Measurements from ENCODE around the gene PLXNB2.
A peak's percentile ranks its signal among the peaks of the same experiment; 100 is the strongest.

PLXNB2 gene

DNA sequence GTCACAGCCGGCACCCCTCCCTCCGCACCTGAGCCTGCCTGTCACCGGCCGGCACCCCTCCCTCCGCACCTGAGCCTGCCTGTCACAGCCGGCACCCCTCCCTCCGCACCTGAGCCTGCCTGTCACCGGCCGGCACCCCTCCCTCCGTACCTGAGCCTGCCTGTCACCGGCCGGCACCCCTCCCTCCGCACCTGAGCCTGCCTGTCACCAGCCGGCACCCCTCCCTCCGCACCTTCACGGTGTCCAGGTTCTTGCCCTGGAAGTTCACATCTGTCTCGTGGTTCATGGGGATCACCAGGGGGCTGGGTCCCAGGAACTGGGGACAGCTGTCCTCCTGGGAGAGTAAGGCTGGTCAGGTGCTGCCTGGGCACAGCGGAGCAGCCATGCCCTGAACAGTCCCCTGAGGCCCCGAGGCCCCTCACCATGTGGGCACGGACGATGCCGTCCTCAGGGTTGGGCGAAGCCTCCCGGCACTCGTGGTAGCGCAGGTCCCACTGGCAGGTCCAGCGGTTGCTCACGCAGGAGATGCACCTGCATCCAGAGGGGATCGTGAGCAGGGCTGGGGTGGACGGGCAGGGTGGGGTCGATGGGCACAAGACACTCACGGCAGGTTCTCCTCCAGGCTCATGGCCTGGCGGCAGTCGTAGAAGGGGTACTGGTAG is 21.7 kb downstream of the PLXNB2 start:
- Histone ChIP-seq H3K4me1 (ENCODE audit: control insufficient read depth, insufficient read depth, low read length, poor library complexity, severe bottlenecking) (peaks cover 8% of the 10 kb centered on the region), H3K27ac (ENCODE audit: low read depth, low read length, severe bottlenecking) (no peak overlapping the region), H3K36me3 (ENCODE audit: control insufficient read depth, insufficient read depth, low read length) (peaks cover 89% of the 10 kb centered on the region), H3K9me3 (ENCODE audit: control insufficient read depth, low read length) (no peaks in the 10 kb centered on the region), H3K4me3 (ENCODE audit: extremely low read depth, insufficient read depth, low read length, poor library complexity, severe bottlenecking) (no peak overlapping the region)
- WGBS, 2 experiments (ENCODE audit: insufficient coverage in 2 of 2), result 96 to 98% methylated on average over 23 to 26 of the region's 34 CpGs

DNA sequence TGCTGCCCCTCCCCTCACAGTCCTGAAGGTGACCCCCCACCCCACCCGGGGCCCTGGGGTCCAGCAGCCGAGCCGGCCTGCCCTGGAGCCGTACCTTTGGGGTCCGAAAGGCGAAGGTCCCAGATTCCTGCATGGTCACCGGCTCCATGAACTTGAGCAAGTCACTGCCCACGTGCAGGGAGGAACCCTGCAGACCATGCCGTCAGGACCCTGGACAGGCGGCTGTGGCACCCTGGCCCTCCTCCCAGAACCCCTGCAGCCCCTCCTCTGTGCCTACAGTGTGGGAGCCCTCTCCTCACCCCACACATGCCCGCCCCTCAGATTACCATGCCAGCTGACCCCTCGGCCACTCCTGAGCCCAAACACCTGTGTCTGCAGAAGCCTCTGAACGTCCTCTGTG is 23.0 kb downstream of the PLXNB2 start:
- Histone ChIP-seq H3K4me1 (ENCODE audit: control insufficient read depth, insufficient read depth, low read length, poor library complexity, severe bottlenecking) (peaks cover 8% of the 10 kb centered on the region), H3K27ac (ENCODE audit: low read depth, low read length, severe bottlenecking) (no peak overlapping the region), H3K4me3 (ENCODE audit: extremely low read depth, insufficient read depth, low read length, poor library complexity, severe bottlenecking) (no peak overlapping the region), H3K36me3 (ENCODE audit: control insufficient read depth, insufficient read depth, low read length) (peaks cover 87% of the 10 kb centered on the region), H3K9me3 (ENCODE audit: control insufficient read depth, low read length) (no peaks in the 10 kb centered on the region)
- WGBS, 2 experiments (ENCODE audit: insufficient coverage in 2 of 2), result 95 to 96% methylated on average over 12 of the region's 13 CpGs

DNA sequence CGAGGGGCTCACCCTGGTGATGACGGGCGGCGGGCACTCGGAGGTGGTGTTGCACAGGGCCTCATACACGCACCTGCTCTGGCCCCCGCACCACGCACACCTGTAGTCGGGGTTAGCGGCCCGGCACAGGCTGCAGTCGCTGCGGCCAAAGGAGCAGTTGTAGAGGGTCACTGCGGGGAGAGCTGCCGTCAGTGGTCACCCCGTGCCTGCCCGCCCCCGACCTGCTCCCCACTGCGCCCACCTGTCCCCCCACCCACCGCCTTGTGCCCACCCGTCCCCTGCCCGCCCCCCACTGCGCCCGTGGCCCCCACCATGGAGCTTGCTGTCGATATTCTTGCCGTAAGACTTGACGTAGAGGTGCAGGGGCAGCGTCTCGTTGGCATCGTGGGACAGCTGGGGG is 23.6 kb downstream of the PLXNB2 start:
- 96% methylated on average over 18 to 19 of the region's 30 CpGs for WGBS, 2 experiments (ENCODE audit: insufficient coverage in 2 of 2)
- Histone ChIP-seq H3K9me3 (ENCODE audit: control insufficient read depth, low read length) (no peaks in the 10 kb centered on the region), H3K4me1 (ENCODE audit: control insufficient read depth, insufficient read depth, low read length, poor library complexity, severe bottlenecking) (peaks cover 8% of the 10 kb centered on the region), H3K36me3 (ENCODE audit: control insufficient read depth, insufficient read depth, low read length) (peaks cover 87% of the 10 kb centered on the region), H3K4me3 (ENCODE audit: extremely low read depth, insufficient read depth, low read length, poor library complexity, severe bottlenecking) (no peak overlapping the region), H3K27ac (ENCODE audit: low read depth, low read length, severe bottlenecking) (no peak overlapping the region)

DNA sequence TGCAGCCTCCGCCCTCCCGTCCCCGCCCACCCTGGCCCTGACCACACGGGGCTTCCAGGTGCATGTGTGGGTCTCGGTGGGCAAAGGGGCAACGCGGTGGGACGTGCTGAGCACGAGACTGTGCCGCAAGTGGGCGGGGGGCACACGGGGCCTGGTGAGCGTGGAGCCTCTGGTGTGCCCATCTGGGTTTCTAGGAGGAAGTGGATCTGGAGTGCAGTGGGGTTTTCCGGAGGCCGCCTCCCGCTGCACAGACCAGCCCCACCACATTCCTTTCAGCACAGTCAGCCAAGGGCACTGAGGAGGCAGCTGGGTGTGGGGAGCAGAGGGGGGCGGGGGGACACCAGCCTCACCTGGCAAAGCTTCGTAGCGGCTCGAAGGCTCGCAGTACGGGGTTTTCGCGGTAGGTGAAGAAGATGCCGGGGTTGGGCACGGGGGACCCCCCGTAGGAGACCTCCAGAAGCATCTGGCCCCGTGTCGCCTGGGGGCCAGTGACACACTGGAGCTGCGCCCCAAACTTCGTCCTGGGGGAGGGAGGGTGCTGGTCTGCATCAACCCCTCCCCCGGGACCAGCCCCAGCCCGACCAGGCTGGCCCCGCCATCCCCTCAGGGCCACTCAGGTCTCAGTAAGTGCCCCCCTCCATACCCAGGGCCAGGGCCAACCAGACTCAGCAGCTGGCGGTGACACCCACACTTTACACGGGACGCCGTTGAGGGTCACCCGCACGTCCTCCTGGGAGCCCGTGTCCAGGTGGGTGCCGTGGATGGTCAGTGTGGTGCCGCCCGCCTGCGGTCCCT is 24.9 kb downstream of the PLXNB2 start:
- no peak overlapping the region for H3K4me3 ChIP-seq (ENCODE audit: extremely low read depth, insufficient read depth, low read length, poor library complexity, severe bottlenecking)
- H3K36me3 ChIP-seq (ENCODE audit: control insufficient read depth, insufficient read depth, low read length), result peaks cover 87% of the 10 kb centered on the region
- WGBS, 2 experiments (ENCODE audit: insufficient coverage in 2 of 2), result 97 to 99% methylated on average over 31 to 42 of the region's 45 CpGs
- peak overlapping the region; percentile 16 for H3K27ac ChIP-seq (ENCODE audit: low read depth, low read length, severe bottlenecking)
- peaks cover 8% of the 10 kb centered on the region for H3K4me1 ChIP-seq (ENCODE audit: control insufficient read depth, insufficient read depth, low read length, poor library complexity, severe bottlenecking)
- H3K9me3 ChIP-seq (ENCODE audit: control insufficient read depth, low read length), result no peaks in the 10 kb centered on the region

DNA sequence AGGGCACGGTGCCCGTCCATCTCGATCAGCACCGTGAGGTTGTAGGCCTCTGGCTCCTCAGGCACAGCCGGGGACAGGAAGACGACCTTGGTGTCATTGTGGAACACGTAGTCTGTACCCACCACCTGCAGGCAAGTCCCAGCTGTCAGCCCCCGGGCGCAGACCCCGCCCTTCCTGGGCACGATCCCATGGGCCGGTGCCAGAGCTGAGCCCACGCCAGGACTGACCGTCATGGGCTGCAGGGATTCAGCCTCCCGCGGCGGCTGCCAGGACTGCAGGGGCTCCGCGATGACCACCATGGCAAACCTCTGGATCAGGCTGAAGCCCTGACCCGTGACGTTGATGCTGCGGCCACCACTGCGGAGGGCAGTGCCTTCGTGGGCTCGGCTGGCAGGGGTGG is 25.5 kb downstream of the PLXNB2 start:
- H3K4me3 ChIP-seq (ENCODE audit: extremely low read depth, insufficient read depth, low read length, poor library complexity, severe bottlenecking), result no peak overlapping the region
- no peak overlapping the region for H3K27ac ChIP-seq (ENCODE audit: low read depth, low read length, severe bottlenecking)
- H3K36me3 ChIP-seq (ENCODE audit: control insufficient read depth, insufficient read depth, low read length), result peaks cover 88% of the 10 kb centered on the region
- 95 to 99% methylated on average over 25 of the region's 25 CpGs for WGBS, 2 experiments (ENCODE audit: insufficient coverage in 2 of 2)
- no peaks in the 10 kb centered on the region for H3K9me3 ChIP-seq (ENCODE audit: control insufficient read depth, low read length)
- peaks cover 8% of the 10 kb centered on the region for H3K4me1 ChIP-seq (ENCODE audit: control insufficient read depth, insufficient read depth, low read length, poor library complexity, severe bottlenecking)

DNA sequence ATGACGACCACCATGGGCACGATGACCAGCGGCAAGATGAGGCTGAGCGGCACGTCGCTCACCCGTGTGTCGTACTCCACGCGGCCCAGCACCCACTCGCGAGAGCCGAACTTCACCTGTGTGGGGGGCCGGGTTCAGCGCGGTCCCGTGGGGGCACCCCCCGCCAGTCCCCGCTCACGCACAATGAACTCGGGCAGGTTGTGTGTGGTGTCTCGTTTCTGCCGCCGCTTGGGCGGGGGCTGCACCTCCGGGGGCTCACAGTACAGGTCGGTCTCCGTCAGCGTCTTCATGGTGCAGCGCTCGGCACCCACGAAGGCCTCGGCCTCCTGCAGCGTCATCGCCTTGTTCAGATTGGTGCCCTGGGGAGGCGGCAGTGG is 26.1 kb downstream of the PLXNB2 start:
- Histone ChIP-seq H3K4me3 (ENCODE audit: extremely low read depth, insufficient read depth, low read length, poor library complexity, severe bottlenecking) (no peak overlapping the region), H3K4me1 (ENCODE audit: control insufficient read depth, insufficient read depth, low read length, poor library complexity, severe bottlenecking) (peaks cover 8% of the 10 kb centered on the region), H3K27ac (ENCODE audit: low read depth, low read length, severe bottlenecking) (no peak overlapping the region), H3K9me3 (ENCODE audit: control insufficient read depth, low read length) (peaks cover 4% of the 10 kb centered on the region), H3K36me3 (ENCODE audit: control insufficient read depth, insufficient read depth, low read length) (peaks cover 88% of the 10 kb centered on the region)
- WGBS, 2 experiments (ENCODE audit: insufficient coverage in 2 of 2), result 97 to 98% methylated on average over 33 to 35 of the region's 36 CpGs

DNA sequence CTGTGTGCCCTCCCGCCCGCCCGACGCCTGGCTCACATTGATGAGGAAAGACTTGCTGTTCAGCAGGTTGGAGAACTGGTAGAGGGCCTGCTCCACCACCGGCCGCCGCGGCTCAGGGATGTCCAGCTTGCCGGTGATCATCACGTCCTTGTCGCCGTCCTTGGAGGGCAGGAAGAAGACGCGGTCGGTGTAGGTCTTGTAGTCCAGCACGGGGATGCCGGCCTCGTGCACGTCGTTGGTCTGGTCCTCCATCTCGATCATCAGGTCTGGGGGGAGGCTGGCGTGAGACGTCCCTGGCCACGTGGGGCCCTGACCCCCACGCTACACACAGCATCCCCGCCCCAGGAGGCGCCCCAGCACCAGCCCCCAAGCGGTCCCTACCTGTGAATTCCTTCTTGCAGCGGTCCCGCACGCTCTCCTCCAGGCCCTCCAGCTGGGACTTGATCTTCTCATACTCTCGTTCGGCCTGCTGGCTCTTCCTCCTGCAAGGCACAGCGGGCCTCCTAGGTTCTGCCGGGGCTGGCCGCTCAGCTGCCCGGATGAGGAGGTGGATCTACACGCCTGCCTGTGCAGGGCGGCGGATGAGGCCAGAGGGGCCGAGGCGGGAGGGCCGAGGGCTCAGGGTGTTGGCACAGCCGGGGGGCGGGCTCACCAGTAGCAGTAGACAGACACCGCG is 26.6 kb downstream of the PLXNB2 start:
- H3K4me3 ChIP-seq (ENCODE audit: extremely low read depth, insufficient read depth, low read length, poor library complexity, severe bottlenecking), result no peak overlapping the region
- H3K4me1 ChIP-seq (ENCODE audit: control insufficient read depth, insufficient read depth, low read length, poor library complexity, severe bottlenecking), result peaks cover 8% of the 10 kb centered on the region
- H3K9me3 ChIP-seq (ENCODE audit: control insufficient read depth, low read length), result peaks cover 6% of the 10 kb centered on the region
- peaks cover 88% of the 10 kb centered on the region for H3K36me3 ChIP-seq (ENCODE audit: control insufficient read depth, insufficient read depth, low read length)
- H3K27ac ChIP-seq (ENCODE audit: low read depth, low read length, severe bottlenecking), result no peak overlapping the region
- WGBS, 2 experiments (ENCODE audit: insufficient coverage in 2 of 2), result 98% methylated on average over 37 to 47 of the region's 47 CpGs

DNA sequence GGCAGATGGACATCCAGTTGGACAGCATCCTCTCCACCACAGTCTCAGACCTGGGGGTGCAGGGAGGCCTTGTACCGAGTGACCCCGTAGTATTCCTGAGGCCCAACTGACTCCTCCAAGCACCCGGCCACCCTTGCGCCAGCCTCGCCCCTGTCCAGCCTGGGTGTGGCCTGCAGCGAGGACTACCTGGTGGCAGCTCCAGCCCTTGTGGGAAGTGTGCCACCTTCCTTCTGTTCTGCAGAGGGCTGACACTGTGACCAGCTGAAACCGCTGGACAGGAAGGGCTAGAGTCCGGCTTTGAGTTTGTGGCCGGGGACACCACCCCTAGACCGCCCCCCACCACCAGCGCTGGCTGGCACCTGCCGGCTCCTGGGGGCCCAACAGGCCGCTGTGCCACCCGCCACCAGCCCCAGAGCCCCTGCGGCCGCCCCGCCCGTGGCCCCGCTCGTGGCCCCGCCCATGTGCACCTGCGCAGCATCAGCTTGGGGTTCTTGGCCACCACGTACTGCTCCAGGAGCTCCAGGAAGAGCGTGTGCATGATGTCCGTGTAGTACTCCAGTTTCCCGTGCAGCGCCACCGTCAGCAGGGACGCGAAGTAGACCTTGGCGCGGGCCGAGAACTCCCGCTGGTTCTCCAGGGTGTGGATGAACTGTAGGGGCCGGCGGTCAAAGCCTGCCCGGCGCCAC is 27.3 kb downstream of the PLXNB2 start:
- Histone ChIP-seq H3K27ac (ENCODE audit: low read depth, low read length, severe bottlenecking) (no peak overlapping the region), H3K4me1 (ENCODE audit: control insufficient read depth, insufficient read depth, low read length, poor library complexity, severe bottlenecking) (peaks cover 8% of the 10 kb centered on the region), H3K36me3 (ENCODE audit: control insufficient read depth, insufficient read depth, low read length) (peaks cover 93% of the 10 kb centered on the region), H3K9me3 (ENCODE audit: control insufficient read depth, low read length) (peaks cover 6% of the 10 kb centered on the region), H3K4me3 (ENCODE audit: extremely low read depth, insufficient read depth, low read length, poor library complexity, severe bottlenecking) (no peak overlapping the region)
- 96% methylated on average over 28 to 38 of the region's 38 CpGs for WGBS, 2 experiments (ENCODE audit: insufficient coverage in 2 of 2)

DNA sequence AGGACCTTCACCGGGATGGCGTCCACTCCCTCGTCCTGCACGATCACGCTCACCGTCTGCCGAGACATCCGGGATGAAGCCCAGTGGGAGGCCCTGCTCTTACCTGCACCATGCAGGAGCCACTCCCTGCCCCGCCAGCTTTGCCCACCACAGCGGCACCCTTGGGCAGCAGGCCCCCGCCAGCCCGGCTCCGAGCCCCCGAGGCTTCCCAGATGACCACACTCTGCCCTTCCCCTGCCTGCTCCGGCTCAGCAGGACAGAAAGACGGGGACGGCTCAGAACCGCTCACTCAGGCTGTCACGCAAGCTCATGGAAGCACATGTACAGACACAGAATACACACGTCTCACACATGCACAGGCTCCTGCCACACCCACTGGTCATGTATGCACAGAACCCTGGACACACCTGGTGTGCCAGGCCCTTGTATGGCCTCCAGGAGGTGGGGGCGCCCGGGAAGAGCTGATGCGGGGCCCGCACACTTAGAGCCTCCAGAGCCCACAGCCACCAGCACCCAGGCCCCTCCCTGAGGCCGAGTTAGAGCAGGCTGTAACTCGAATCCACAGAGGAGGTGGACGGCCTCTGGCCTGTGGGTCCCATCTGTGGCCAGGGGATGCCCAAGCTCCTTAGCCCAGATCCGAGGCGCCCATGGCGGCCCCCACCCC is 28.4 kb downstream of the PLXNB2 start:
- H3K36me3 ChIP-seq (ENCODE audit: control insufficient read depth, insufficient read depth, low read length), result peaks cover 87% of the 10 kb centered on the region
- WGBS, 2 experiments (ENCODE audit: insufficient coverage in 2 of 2), result 93 to 96% methylated on average over 28 of the region's 30 CpGs
- no peak overlapping the region for H3K4me3 ChIP-seq (ENCODE audit: extremely low read depth, insufficient read depth, low read length, poor library complexity, severe bottlenecking)

DNA sequence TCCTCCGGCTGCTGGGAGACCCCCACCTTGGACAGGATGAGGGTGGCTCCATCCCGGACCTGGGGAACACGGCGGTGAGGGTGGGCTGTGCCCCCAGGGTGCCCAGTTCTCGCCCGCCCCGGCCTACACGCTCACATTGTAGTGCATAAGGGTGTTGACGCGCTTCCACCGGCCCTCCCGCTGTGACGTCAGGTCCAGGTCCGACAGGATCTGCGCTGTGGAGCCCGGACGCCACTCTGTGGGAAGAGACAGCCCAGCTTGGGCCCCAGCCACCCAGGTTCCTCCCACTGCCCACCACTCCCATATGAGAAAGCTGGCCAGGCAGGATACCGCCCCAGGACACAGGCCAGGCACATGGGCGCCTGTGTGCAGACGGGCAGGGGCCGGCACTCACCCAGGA is 29.0 kb downstream of the PLXNB2 start:
- WGBS, 2 experiments (ENCODE audit: insufficient coverage in 2 of 2), result 96 to 97% methylated on average over 17 to 19 of the region's 21 CpGs
- H3K36me3 ChIP-seq (ENCODE audit: control insufficient read depth, insufficient read depth, low read length), result peaks cover 87% of the 10 kb centered on the region
- H3K27ac ChIP-seq (ENCODE audit: low read depth, low read length, severe bottlenecking), result no peak overlapping the region
- peaks cover 8% of the 10 kb centered on the region for H3K4me1 ChIP-seq (ENCODE audit: control insufficient read depth, insufficient read depth, low read length, poor library complexity, severe bottlenecking)
- H3K4me3 ChIP-seq (ENCODE audit: extremely low read depth, insufficient read depth, low read length, poor library complexity, severe bottlenecking), result no peak overlapping the region
- H3K9me3 ChIP-seq (ENCODE audit: control insufficient read depth, low read length), result peaks cover 6% of the 10 kb centered on the region

More for the DNA sequence above, 28.4 kb downstream of the PLXNB2 start:
- H3K9me3 ChIP-seq (ENCODE audit: control insufficient read depth, low read length), result peaks cover 6% of the 10 kb centered on the region
- H3K27ac ChIP-seq (ENCODE audit: low read depth, low read length, severe bottlenecking), result no peak overlapping the region
- peaks cover 8% of the 10 kb centered on the region for H3K4me1 ChIP-seq (ENCODE audit: control insufficient read depth, insufficient read depth, low read length, poor library complexity, severe bottlenecking)

Measured in mesodermal cell (in vitro differentiated cells).